Measurements from ENCODE around the gene EYA3. TPM values are rescaled to one million over a fixed set of nuclear protein-coding genes. Genes with fewer than 3 reads are reported as not detected.

The EYA3 gene
- total and polyA plus RNA-seq, 2 of the 8 experiments (the other 6 are each of a cell fraction or from before 2014, with no cell fraction given), result 15.0 to 33.9 TPM

GRCh38 chr1:27970401-27970800 is 118.0 kb downstream of the EYA3 start:
- H3K27me3 ChIP-seq (replicated peaks in 1 of 4; ENCODE audit: control insufficient read depth in 3 of 4, extremely low read depth in 1 of 4, insufficient read depth in 3 of 4, low read length in 3 of 4), result no peaks in the 10 kb centered on the region
- no peak overlapping the region for H3K4me2 ChIP-seq (ENCODE audit: insufficient read depth in 1 of 2, low read depth in 2 of 2, low read length in 2 of 2)
- H3K4me1 ChIP-seq (replicated peaks in 1 of 4; ENCODE audit: control insufficient read depth in 3 of 4, insufficient read depth in 4 of 4, low read length in 3 of 4), result no peaks in the 10 kb centered on the region
- no peak overlapping the region for H2AK5ac ChIP-seq (ENCODE audit: low read depth, low read length)
- H3K27ac ChIP-seq (ENCODE audit: low read depth, low read length), result no peak overlapping the region
- H3K4me3 ChIP-seq (ENCODE audit: extremely low read depth in 1 of 4, insufficient read depth in 2 of 4, low read depth in 3 of 4, low read length in 4 of 4), result no peak overlapping the region
- ChIA-PET POLR2A (ENCODE audit: partially characterized antibody) (interaction anchor here (0.7 to 1.2 kb wide), 3 partner anchors 9 to 72 kb away, joined by 3 read pairs; no protein-coding TSS in a partner anchor), CTCF (ENCODE audit: partially characterized antibody) (interaction anchor here (0.8 to 2.9 kb wide), 5 partner anchors 10 to 239 kb away, joined by 3 to 17 read pairs (median 5); partner anchors contain the start of gene XKR8)
- H3K23me2 ChIP-seq (ENCODE audit: low read depth, low read length), result no peaks in the 10 kb centered on the region
- no peak overlapping the region for H3K9ac ChIP-seq (replicated peaks in 1 of 4; ENCODE audit: extremely low read depth in 1 of 4, low read depth in 3 of 4, low read length in 3 of 4)
- TF ChIP-seq GTF2F1 (IDR thresholded peaks at IDR 0.05; ENCODE audit: borderline replicate concordance, low read depth, low read length), result no peak
- H3K56ac ChIP-seq (replicated peaks; ENCODE audit: insufficient read length, low read depth, low read length), result no peak overlapping the region
- no peak overlapping the region for H2BK12ac ChIP-seq (ENCODE audit: low read depth, low read length)
- no peak for FAIRE-seq
- no peak overlapping the region for H3K18ac ChIP-seq (ENCODE audit: extremely low read depth, low read length)
- no peak overlapping the region for H2BK20ac ChIP-seq (ENCODE audit: low read length)
- no peak overlapping the region for H2BK5ac ChIP-seq (ENCODE audit: low read depth, low read length)
- no peak overlapping the region for H2AFZ ChIP-seq (ENCODE audit: low read length)
- no peak overlapping the region for H4K5ac ChIP-seq (ENCODE audit: insufficient read length, low read depth, low read length)
- no peaks in the 10 kb centered on the region for H3K79me2 ChIP-seq (ENCODE audit: control insufficient read depth in 1 of 2, insufficient read depth in 2 of 2, low read length in 2 of 2)
- no peak overlapping the region for H2BK120ac ChIP-seq (replicated peaks; ENCODE audit: low read depth, low read length)
- H2BK15ac ChIP-seq (ENCODE audit: low read length), result no peak overlapping the region
- DNase-seq (ENCODE audit: low read depth in 1 of 2, low spot score in 2 of 2), result no peak
- H4K8ac ChIP-seq (ENCODE audit: extremely low read depth, insufficient read depth, low read length), result no peak overlapping the region
- 90% methylated on average over 6 of the region's 6 CpGs; no CpG with 5 or more reads in 1 of the 2 experiments for WGBS, 2 experiments (ENCODE audit: extremely low coverage in 1 of 2, insufficient coverage in 1 of 2, insufficient read length in 1 of 2, insufficient replicate concordance in 2 of 2, low coverage in 1 of 2, low lambda C conversion rate in 2 of 2, missing lambda C conversion rate in 1 of 2)
- H3K23ac ChIP-seq (ENCODE audit: insufficient read length), result no peak overlapping the region
- H3K14ac ChIP-seq (ENCODE audit: insufficient read length), result no peak overlapping the region
- no peak overlapping the region for H3K4ac ChIP-seq (replicated peaks; ENCODE audit: insufficient read length, low read depth, low read length)
- no peak overlapping the region for H4K91ac ChIP-seq (replicated peaks; ENCODE audit: insufficient read length, low read length)
- H3K9me3 ChIP-seq (ENCODE audit: insufficient read depth in 2 of 2, low read depth in 1 of 2, low read length in 1 of 2), result no peaks in the 10 kb centered on the region
- peaks cover 0 to 19% (median 4%) of the 10 kb centered on the region in 4 experiments; a peak in 3 of 8 replicates for H3K36me3 ChIP-seq (ENCODE audit: control insufficient read depth in 2 of 4, insufficient read depth in 4 of 4, low read length in 3 of 4)
- H3K79me1 ChIP-seq (ENCODE audit: low read depth, low read length), result no peaks in the 10 kb centered on the region
- H4K20me1 ChIP-seq (replicated peaks in 1 of 2; ENCODE audit: control insufficient read depth in 1 of 2, insufficient read depth in 2 of 2, low read length in 2 of 2), result no peaks in the 10 kb centered on the region

Data from H1 (cell line).